Medulla oblongata (tissue), 1 donor: Measurements from ENCODE around the gene MID1IP1.

Experiments used
- DNase-seq: peaks from one replicate; pipeline ENCODE4 v3.0.0-alpha.2; 2015; ENCODE audit errors: extremely low spot score

MID1IP1 gene

DNA sequence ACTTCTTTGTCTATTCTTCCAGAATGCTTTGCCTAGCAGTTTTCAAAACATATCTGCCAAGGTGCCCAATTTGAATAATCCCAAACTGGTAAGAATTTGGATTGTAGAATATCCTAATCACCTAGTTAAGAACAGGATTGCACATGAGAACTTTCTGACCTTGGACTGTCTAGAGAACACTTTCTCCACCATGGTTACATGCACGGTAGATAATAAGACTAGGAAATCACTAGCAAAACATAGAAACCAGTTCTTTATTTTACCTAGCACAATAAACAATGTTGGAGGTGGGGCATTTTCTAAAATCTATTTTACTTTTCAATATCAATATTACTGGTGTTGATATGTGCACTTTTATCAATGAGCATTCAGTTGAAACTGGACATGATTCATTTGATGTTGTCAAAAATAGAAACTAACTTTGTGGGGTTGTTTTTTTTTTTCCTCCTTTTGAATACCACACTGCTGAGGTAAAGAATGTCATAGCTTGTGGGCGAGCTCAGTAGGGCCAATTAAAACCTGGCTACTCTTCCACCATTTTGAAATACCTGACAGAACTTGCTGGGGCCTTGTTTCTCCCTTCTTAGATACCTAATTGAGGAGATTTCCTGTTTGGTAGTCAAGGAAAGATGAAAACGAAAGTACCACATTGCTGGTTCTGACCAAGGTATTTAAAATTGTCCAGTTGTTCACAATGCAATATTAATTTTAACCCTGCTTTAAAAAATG lies 10.4 kb downstream of the MID1IP1 start:
- no peak for DNase-seq

DNA sequence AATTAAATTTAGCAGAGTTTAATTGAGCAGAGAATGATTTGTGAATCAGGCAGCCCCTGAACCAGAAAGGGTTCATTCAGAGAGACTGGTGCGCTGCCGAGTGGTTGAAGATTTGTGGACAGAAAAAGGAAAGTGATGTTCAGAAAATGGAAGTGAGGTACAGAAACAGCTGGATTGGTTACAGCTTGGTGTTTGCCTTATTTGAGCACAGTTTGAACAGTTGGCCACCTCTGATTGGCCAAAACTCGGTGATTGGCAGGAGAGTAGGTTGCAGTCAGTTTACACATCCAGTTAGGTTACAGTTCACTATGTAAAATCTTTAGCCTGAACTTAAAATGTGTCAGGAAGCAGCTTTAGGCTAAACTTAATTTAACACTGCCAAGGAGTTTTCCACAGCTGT lies 14.9 kb downstream of the MID1IP1 start:
- peak; percentile 27 for DNase-seq

DNA sequence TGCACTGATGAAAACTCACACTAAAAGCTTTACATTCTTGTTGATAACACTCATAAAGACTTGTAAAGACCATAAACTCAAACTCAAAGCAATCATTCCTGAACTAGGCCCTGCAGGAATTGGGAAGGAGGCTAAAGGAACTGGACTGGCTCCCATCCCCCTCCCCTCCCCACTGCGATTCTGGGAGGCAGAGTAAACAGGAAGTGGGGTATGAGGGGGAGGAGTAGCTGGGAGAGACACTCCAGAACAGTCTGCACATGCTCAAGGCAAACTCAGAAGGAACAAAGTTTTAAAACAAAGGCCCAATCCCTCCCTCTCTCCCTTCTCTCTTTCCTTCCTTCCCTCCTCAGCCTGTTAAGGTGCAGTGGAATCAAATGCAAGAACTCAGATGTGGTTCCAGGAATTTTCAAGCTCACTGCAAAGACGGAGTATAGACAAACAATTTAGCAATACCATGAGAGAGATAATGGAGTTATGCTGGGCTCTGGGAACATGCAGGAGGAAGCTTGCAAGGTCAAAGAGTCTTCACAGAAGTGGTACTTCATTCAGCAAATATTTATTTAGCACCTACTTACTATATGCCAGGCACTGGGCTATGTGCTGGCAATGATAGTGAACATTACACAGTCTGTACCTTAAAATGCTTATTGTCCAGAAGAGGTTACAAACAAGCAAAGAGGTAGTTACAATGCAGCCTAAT lies 15.9 kb downstream of the MID1IP1 start:
- peak; percentile 47 for DNase-seq

DNA sequence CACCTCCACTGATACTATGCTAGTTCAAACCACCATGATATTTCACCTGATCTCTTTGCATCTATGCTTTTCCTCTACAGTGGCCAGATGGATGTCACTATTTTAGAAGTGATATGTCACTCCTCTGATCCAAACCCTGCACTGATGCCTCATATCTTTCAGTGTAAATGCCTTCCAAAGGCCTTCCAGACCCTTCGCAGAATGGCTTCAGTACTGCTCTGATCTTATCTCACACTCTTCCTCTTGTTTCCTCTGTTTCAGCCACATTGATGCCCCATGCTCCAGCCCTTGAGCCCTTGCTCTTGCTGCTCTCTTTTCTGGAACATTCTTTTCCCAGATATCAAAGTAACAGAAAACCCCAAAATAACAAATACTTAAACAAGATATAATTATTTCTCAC lies 17.9 kb downstream of the MID1IP1 start:
- DNase-seq, result no peak

DNA sequence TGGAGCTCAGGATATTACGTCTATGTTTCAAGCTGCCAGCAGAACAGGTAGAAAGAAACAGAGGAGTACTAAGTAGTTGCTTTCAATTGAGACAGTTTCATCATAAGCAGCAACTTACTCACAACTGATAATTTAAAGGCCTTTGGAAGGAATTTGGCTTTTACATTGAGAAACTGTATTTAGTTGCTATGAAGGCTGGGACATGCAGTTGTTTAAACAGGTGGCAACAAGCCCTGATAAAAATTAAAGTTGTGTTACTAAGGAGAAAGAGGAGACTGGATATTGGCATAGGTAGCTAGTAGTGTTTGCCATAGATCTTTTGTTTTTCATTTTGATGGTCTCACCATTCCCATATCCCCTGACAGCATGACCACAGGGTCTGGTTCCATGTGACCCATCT lies 18.4 kb downstream of the MID1IP1 start:
- DNase-seq, result no peak

DNA sequence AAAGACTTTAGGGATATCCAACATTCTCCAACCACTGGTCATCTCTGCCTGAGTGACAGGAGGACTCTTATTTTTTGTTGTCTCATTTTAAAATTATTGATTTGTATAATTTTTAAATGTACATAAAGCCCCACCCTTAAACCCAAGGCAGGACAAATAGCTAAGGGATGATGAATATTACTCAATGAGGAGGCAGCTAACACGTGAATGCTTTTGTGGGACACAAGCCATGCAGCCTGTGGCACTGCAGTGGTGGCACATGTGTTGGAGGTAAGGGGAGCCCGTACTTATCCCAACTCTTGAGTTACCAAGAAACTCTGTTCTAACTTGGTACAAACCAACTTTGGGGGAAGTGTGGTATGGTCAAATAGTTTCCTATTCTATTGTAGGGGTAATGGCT lies 19.5 kb downstream of the MID1IP1 start:
- DNase-seq, result no peak

DNA sequence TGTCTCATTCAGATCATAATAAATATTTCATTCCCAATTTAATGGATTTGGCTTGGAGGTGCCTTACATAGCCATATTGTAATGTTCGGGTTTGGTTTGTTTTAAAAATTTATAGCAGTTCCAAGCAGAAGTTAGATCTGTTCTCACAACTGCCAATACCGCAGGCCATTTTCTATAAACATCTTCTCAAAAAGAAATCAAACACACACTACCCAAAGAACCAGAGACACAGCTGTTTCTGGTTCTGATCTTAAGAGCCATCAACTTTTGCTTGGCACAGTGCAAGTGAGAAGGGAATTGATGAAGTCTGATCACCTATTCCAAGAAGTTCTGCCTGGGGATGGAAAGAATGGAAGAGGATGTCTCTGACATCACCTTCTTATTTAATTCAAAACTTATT lies 22.9 kb downstream of the MID1IP1 start:
- DNase-seq, result no peak

DNA sequence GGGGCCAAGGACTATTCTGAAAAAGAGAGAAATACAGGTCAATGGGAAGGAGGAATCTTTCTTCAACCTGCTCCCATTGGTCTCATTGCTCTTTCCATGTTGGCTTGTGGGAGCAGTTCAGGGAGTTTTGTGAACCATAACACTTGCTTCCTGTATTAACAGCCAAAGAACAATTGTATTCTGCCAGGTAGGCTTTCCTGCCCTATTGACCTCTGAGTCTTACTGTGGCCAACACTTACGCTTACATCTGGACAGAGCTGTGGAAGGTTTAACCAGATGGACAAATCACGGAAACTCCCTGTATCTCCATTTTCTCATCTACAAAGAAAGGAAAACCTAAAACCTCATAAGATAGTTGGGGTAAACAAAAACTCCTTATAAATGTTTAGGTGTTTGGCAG lies 30.7 kb downstream of the MID1IP1 start:
- DNase-seq, result no peak

DNA sequence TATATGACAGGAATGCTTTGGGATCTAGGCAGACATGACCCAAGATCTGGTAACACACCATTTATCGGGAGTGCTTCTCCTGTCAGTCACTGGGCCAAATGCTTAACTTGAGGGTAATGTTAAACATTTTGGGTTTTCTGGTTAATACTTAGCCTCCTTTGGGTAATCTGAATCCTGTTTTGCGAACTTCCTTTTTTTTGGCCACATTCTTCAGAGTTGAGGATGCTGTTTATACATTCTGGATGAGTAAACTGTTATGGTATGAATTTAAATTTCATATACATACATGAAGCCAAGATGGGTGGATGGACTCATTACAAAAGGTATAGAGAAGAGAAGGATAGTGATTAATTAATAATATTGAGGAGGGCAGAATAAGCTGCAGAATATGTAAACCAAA lies 36.1 kb downstream of the MID1IP1 start:
- no peak for DNase-seq

DNA sequence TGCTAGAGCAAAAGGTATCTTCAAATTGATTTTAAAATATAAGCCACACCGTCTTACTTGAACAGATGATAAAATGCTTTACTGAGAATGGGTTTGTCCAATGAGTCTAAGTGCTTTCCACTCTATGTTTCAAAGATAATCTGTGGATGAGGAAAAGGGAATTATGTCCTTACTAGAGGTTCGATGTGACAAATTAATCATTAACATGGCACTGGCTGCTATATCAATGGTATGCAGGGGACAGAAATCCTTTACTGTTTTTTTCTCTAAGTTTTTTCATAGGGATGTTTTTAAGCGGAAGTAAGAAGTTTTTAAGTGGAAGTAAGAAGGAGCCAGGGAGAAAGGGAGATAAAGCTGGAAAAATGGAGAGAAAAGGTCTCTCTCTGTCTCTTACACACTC lies 38.0 kb downstream of the MID1IP1 start:
- DNase-seq, result no peak

DNA sequence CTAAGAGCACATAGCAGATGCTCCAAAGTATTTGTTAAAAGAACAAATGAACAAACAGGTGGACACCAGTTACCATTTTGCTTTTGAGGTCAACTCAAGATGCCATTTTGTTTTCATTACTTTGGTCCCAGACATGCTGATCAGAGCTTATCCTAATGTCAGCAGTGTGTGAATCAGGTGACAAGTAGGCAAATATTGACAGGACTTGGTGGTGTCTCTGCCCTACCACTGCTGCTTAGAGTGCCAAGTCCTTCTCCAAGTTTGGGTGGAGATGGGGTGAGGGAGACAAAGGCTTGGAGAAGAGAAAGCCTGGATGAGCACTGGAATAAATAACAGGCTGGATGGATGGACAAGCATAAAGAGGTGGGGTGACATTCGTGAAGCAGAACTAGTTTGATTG lies 38.7 kb downstream of the MID1IP1 start:
- no peak for DNase-seq

DNA sequence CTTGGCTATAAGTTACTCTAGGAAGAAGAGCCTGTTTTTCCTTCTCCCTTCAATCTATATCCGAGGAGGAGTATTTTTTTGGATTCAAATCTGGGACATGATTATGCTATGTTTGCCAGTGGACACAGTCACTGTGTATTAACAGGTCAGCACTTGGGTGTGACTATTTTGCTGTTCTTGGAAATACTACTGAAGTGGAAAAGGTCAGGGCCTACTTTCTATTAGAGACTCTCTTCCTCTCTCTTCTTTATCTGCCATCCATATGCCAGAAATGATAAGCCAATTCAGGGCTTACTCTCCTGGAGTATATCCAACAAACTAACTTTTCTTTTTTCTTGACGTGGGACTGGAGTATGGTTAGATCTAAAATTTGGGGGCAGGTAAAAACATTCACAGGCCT lies 40.5 kb downstream of the MID1IP1 start:
- DNase-seq, result no peak

DNA sequence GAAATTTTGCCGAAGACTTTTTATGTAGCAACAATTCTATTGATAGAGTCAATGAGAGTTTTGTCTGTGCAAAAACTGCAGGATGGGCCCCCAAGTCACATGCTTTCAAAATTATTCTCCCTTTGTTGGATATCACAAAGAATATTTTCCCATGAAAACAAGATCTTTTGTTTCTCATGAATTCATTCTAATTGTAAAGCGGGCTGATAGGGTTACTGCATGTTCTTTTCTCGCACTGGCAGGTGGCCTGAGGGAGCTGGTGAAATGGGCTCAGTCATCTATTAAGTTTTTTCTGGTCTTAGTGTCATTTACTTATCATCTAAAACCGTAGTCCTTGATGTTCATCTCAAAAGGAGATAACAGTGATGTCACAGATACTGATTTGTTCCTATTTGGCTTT lies 44.2 kb downstream of the MID1IP1 start:
- no peak for DNase-seq

DNA sequence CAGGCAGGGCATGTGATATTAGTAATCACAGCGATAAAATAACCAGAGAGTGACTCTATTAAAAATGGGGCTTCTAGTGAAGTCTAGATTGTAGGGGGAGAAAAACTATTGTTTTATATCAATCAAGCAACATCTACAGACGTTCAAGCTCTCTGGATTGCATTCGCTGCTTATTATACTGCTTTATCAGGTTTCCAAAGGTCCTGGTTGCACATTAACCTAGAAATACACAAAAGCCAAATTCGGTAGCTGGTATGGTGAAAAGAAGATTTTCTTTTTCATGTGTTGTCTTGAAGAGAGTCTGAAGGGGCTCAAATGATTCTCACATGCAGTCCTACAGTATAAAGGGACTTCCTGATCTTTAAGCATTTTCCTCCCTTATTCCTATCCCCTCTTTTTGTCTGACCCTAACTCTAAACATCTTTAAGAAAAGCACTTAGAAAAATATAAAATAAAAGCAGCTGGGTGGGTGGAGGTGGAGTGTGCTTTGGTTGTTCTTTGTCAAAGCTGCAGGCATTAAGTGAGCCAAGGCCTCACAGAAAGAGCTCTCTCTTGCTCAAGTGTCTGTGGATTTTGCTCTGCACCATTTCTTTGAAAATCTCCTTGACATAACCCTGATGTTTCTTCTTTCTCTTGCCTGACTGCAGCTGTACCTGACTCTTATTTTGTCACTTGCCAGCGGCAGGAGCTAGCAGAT lies 46.1 kb downstream of the MID1IP1 start:
- no peak for DNase-seq

DNA sequence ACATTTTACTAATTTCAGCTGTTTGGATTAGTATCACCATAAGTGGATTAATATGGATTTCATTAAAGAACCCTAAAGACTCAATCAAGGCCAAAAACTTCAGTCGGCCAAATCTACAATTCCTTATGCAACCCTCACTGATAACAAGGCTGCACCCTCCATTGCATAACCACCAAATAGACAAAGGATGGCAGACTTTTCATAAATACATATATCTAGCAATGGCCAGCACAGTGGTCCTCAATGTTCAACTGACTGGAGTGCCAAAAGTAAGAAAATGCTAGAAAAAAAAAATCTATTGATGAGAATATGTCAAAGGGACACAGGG lies 46.6 kb downstream of the MID1IP1 start:
- DNase-seq, result no peak

DNA sequence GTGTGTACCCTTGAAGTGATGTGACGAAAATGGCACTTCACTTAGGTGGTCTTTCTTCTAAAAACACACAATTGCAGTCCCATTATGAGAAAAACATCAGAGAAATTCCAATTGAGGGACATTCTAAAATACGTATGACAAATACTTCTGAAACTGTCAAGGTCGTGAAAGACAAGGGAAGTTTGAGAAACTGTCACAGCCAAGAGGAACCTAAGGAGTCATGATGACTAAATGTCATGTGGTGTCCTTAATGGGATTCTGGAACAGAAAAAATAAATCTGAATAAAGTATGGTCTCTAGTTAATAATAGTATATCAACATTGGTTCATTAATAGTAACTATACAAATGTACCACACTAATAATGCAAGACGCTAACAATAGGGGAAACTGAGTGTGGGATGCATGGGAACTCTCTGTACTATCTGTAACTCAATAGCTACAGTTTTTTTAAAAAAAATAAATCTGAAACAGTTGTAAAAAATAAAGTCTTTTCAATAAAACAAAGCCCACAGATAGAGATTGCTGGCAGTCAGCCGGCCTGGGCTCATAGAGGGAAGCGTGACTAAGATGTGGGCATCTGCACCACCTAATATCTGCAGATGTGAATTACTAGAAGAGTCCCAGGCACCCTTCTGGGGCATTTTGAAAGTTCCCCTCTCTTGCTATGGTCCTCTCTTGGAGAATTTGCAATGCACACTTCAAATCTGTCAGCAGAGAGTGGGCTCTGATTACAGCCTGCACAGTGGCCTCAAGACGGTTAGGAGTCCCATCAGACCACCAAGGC lies 47.6 kb downstream of the MID1IP1 start:
- no peak for DNase-seq

DNA sequence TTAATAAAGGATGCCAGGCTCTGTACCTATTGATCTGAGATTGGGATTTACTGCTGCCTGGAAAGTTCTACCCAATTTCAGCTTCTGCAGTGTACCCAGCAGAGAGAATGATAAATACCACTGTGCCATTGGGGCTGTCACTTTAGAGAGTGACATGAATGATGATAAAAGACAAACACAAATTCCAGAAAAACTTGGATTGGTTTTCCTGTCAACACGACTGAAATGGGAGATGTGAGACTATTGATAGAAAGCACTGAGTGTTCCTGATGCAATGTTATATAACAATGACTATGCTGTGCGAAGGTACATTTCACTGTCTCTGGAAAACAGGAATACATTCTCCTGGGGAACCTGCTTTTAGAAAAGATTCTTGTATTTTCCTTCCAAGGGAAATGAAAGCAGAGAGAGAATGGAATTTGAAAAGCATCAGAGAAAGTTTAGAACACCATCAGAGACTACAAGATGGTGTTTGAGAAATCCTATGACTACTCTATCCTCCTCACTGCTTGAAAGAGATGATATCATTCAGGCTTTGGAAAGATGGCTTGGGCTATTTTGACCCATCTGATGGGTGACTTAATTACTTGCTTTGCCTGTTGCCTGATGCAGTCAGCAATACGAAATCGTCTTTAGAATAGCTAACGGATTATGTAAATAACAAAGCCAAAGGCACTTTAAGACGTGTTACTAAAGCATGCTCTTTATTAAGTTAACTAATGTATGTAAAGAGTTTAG lies 49.7 kb downstream of the MID1IP1 start:
- DNase-seq, result no peak

DNA sequence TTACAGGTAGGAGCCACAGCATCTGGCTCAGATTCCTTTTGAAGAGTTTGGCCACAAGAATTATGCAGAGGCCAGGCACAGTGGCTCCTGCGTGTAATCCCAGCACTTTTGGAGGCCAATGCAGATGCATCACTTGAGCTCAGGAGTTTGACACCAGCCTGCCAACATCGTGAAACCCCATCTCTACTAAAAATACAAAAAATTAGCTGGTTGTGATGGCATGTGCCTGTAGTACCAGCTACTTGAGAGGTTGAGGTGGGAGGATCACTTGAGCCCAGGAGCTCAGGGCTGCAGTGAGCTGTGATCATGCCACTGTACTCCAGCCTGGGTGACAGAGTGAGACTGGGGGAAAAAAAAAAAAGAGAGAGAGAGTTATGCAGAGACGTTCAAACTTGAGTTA lies 53.0 kb downstream of the MID1IP1 start:
- DNase-seq, result no peak
